Measurements from ENCODE around the gene GRB14.

GRB14 gene

DNA sequence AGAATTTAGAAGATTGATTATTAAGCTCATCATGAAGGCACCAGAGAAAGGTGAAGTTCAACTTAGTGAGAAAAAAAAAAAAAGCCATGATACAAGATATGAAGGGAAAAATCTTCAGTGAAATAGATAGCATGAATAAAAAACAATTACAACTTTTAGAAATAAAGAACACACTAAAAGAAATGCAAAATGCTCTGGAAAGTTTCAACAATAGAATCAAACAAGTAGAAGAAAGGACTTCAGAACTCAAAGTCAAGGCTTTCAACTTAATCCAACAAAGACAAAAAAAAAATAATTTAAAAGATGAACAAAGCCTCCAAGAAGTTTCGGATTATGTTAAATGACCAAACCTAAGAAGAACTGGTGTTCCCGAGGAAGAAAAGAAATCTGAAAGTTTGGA, 105.5 kb downstream of the GRB14 start:
- Histone ChIP-seq H3K27ac (ENCODE audit: low read length) (no peak overlapping the region), H3K27me3 (ENCODE audit: insufficient read depth, low read length, poor library complexity) (no peaks in the 10 kb centered on the region), H3K9me3 (ENCODE audit: insufficient read depth, low read length, severe bottlenecking) (no peaks in the 10 kb centered on the region), H3K4me1 (ENCODE audit: insufficient read depth, low read length) (no peaks in the 10 kb centered on the region), H3K4me3 (ENCODE audit: low read depth in 1 of 2, low read length in 2 of 2) (no peak overlapping the region), H3K4me2 (ENCODE audit: insufficient read depth, low read length) (no peak overlapping the region), H4K20me1 (ENCODE audit: insufficient read depth, low read length) (no peaks in the 10 kb centered on the region), H3K9ac (ENCODE audit: low read depth, low read length) (no peak overlapping the region), H2AFZ (ENCODE audit: low read depth, low read length) (no peak overlapping the region), H3K36me3 (ENCODE audit: insufficient read depth, low read length) (no peaks in the 10 kb centered on the region), H3K79me2 (ENCODE audit: insufficient read depth, low read length) (no peaks in the 10 kb centered on the region)
- DNase-seq (no peak), ATAC-seq (ENCODE audit: insufficient read depth, low read depth) (no peak)
- TF ChIP-seq, protein P1, sequence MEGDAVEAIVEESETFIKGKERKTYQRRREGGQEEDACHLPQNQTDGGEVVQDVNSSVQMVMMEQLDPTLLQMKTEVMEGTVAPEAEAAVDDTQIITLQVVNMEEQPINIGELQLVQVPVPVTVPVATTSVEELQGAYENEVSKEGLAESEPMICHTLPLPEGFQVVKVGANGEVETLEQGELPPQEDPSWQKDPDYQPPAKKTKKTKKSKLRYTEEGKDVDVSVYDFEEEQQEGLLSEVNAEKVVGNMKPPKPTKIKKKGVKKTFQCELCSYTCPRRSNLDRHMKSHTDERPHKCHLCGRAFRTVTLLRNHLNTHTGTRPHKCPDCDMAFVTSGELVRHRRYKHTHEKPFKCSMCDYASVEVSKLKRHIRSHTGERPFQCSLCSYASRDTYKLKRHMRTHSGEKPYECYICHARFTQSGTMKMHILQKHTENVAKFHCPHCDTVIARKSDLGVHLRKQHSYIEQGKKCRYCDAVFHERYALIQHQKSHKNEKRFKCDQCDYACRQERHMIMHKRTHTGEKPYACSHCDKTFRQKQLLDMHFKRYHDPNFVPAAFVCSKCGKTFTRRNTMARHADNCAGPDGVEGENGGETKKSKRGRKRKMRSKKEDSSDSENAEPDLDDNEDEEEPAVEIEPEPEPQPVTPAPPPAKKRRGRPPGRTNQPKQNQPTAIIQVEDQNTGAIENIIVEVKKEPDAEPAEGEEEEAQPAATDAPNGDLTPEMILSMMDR (IDR thresholded peaks at IDR 0.05; ENCODE audit: borderline replicate concordance, extremely low read depth, low read length, poor library complexity, severe bottlenecking) = no peak
- no peak for TF ChIP-seq EZH2 (IDR thresholded peaks at IDR 0.05; ENCODE audit: borderline replicate concordance, low read depth, low read length, severe bottlenecking)

DNA sequence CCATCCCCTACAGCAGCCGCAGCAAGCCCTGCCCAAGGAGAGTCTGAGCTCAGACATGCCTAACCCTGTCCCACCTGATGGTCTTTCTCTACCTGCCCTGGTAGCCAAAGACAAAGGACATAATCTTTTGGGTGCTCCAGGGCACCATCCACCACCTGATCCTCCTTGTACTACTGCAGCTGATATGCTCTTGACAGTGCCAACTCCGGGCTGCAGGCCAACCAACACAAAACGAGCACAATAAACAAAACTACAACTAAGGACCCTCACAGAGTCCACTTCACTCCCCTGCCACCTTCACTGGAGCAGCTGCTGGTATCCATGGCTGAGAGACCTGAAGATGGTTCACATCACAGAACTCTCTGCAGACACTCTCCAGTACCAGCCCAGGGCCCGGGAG, 106.3 kb downstream of the GRB14 start:
- ATAC-seq (ENCODE audit: insufficient read depth, low read depth) = no peak
- Histone ChIP-seq H2AFZ (ENCODE audit: low read depth, low read length) (no peak overlapping the region), H3K4me2 (ENCODE audit: insufficient read depth, low read length) (no peak overlapping the region), H3K9me3 (ENCODE audit: insufficient read depth, low read length, severe bottlenecking) (no peaks in the 10 kb centered on the region), H3K4me1 (ENCODE audit: insufficient read depth, low read length) (no peaks in the 10 kb centered on the region), H4K20me1 (ENCODE audit: insufficient read depth, low read length) (no peaks in the 10 kb centered on the region), H3K36me3 (ENCODE audit: insufficient read depth, low read length) (no peaks in the 10 kb centered on the region), H3K27ac (ENCODE audit: low read length) (no peak overlapping the region), H3K79me2 (ENCODE audit: insufficient read depth, low read length) (no peaks in the 10 kb centered on the region), H3K27me3 (ENCODE audit: insufficient read depth, low read length, poor library complexity) (no peaks in the 10 kb centered on the region), H3K4me3 (ENCODE audit: low read depth in 1 of 2, low read length in 2 of 2) (no peak overlapping the region), H3K9ac (ENCODE audit: low read depth, low read length) (no peak overlapping the region)
- no peak for DNase-seq
- TF ChIP-seq, protein P1 (IDR thresholded peaks at IDR 0.05; ENCODE audit: borderline replicate concordance, extremely low read depth, low read length, poor library complexity, severe bottlenecking) = no peak
- no peak for TF ChIP-seq EZH2 (IDR thresholded peaks at IDR 0.05; ENCODE audit: borderline replicate concordance, low read depth, low read length, severe bottlenecking)

DNA sequence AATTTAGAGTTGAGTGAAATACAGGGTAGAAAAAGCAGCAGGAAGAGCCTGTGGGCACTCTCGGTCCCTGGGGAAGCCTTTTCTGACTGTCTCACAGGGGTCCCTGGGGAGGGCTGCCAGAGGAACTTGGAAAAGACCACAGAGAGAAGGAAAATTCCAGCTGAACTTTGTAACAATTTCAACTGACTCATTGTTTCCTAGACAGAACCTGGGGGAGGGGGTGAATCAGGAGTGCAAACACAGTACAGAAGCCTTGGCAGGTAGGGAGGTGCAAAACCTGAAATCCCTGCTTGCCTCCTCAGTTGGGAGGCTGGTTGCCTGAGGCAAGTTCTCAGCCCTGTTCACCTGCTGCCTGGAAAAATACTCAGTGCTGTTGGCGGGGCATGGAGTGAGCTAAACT, 106.8 kb downstream of the GRB14 start:
- Histone ChIP-seq H3K27ac (ENCODE audit: low read length) (no peak overlapping the region), H2AFZ (ENCODE audit: low read depth, low read length) (no peak overlapping the region), H3K4me2 (ENCODE audit: insufficient read depth, low read length) (no peak overlapping the region), H3K79me2 (ENCODE audit: insufficient read depth, low read length) (no peaks in the 10 kb centered on the region), H3K27me3 (ENCODE audit: insufficient read depth, low read length, poor library complexity) (no peaks in the 10 kb centered on the region), H3K36me3 (ENCODE audit: insufficient read depth, low read length) (no peaks in the 10 kb centered on the region), H3K9me3 (ENCODE audit: insufficient read depth, low read length, severe bottlenecking) (no peaks in the 10 kb centered on the region), H3K4me3 (ENCODE audit: low read depth in 1 of 2, low read length in 2 of 2) (no peak overlapping the region), H4K20me1 (ENCODE audit: insufficient read depth, low read length) (no peaks in the 10 kb centered on the region), H3K9ac (ENCODE audit: low read depth, low read length) (no peak overlapping the region), H3K4me1 (ENCODE audit: insufficient read depth, low read length) (no peaks in the 10 kb centered on the region)
- no peak for TF ChIP-seq EZH2 (IDR thresholded peaks at IDR 0.05; ENCODE audit: borderline replicate concordance, low read depth, low read length, severe bottlenecking)
- TF ChIP-seq, protein P1 (IDR thresholded peaks at IDR 0.05; ENCODE audit: borderline replicate concordance, extremely low read depth, low read length, poor library complexity, severe bottlenecking) = no peak
- DNase-seq (no peak), ATAC-seq (ENCODE audit: insufficient read depth, low read depth) (no peak; the same call in 2 of the 3 replicates)

DNA sequence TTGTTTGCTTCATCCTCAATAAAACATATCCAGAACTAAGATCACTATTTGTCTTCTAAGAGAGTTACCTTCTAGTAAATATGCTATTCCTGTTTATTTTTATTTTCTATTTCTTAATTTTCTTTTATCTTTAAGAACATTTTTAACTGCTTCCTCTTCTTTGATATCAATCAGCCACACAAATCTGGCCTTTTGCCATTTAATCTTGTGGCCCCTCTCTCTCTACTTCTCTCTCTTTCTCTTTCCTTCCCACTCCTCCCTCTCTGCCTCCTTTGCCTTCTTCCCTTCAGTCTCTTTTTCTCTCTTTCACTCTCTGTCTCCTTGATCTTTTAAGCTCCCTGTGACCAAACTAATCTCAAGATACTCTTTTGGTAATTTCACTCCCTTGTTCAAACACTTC, 108.4 kb downstream of the GRB14 start:
- TF ChIP-seq, protein P1 (IDR thresholded peaks at IDR 0.05; ENCODE audit: borderline replicate concordance, extremely low read depth, low read length, poor library complexity, severe bottlenecking) = no peak
- TF ChIP-seq EZH2 (IDR thresholded peaks at IDR 0.05; ENCODE audit: borderline replicate concordance, low read depth, low read length, severe bottlenecking) = no peak
- H3K9ac ChIP-seq (ENCODE audit: low read depth, low read length) = no peak overlapping the region
- no peak overlapping the region for H3K4me3 ChIP-seq (ENCODE audit: low read depth in 1 of 2, low read length in 2 of 2)
- no peaks in the 10 kb centered on the region for H3K9me3 ChIP-seq (ENCODE audit: insufficient read depth, low read length, severe bottlenecking)
- H3K4me1 ChIP-seq (ENCODE audit: insufficient read depth, low read length) = no peaks in the 10 kb centered on the region
- no peak overlapping the region for H2AFZ ChIP-seq (ENCODE audit: low read depth, low read length)
- H3K79me2 ChIP-seq (ENCODE audit: insufficient read depth, low read length) = no peaks in the 10 kb centered on the region
- H3K36me3 ChIP-seq (ENCODE audit: insufficient read depth, low read length) = no peaks in the 10 kb centered on the region
- ATAC-seq (ENCODE audit: insufficient read depth, low read depth) (no peak), DNase-seq (no peak)
- no peak overlapping the region for H3K27ac ChIP-seq (ENCODE audit: low read length)
- no peak overlapping the region for H3K4me2 ChIP-seq (ENCODE audit: insufficient read depth, low read length)
- H3K27me3 ChIP-seq (ENCODE audit: insufficient read depth, low read length, poor library complexity) = no peaks in the 10 kb centered on the region
- H4K20me1 ChIP-seq (ENCODE audit: insufficient read depth, low read length) = no peaks in the 10 kb centered on the region

All from DND-41 (cell line).